Measurements from ENCODE around the gene FHIT.

The FHIT gene

GRCh38 chr3:59982510-59982909 is 1268.7 kb downstream of the FHIT start:
- no peaks in the 10 kb centered on the region for H3K36me3 ChIP-seq
- DNase-seq, result no peak
- H3K27ac ChIP-seq, result no peak overlapping the region
- no peaks in the 10 kb centered on the region for H3K9me3 ChIP-seq
- no peaks in the 10 kb centered on the region for H3K27me3 ChIP-seq
- H3K4me1 ChIP-seq, result no peaks in the 10 kb centered on the region
- intact Hi-C loops (cut with DNase I; ENCODE audit: low total_unique reads), result no loop called here
- no peak overlapping the region for H3K4me3 ChIP-seq
- no peak for TF ChIP-seq CTCF (IDR thresholded peaks at IDR 0.05)

- intact Hi-C loops (cut with DNase I; ENCODE audit: low total_unique reads), result no loop called here
These were observed 1269.9 kb downstream of the FHIT start for GRCh38 chr3:59981377-59981776.

GRCh38 chr3:59980576-59980975 is 1270.7 kb downstream of the FHIT start:
- intact Hi-C loops (cut with DNase I; ENCODE audit: low total_unique reads), result no loop called here
- Histone ChIP-seq H3K4me1 (no peaks in the 10 kb centered on the region), H3K36me3 (no peaks in the 10 kb centered on the region), H3K9me3 (no peaks in the 10 kb centered on the region), H3K27me3 (no peaks in the 10 kb centered on the region), H3K4me3 (no peak overlapping the region), H3K27ac (no peak overlapping the region)
- DNase-seq, result no peak
- no peak for TF ChIP-seq CTCF (IDR thresholded peaks at IDR 0.05)

More at GRCh38 chr3:59981377-59981776, 1269.9 kb downstream of the FHIT start:
- Histone ChIP-seq H3K9me3 (no peaks in the 10 kb centered on the region), H3K4me1 (no peaks in the 10 kb centered on the region), H3K27ac (no peak overlapping the region), H3K27me3 (no peaks in the 10 kb centered on the region), H3K36me3 (no peaks in the 10 kb centered on the region), H3K4me3 (no peak overlapping the region)
- DNase-seq, result no peak
- TF ChIP-seq CTCF (IDR thresholded peaks at IDR 0.05), result no peak

- no peaks in the 10 kb centered on the region for H3K9me3 ChIP-seq
- H3K27ac ChIP-seq, result no peak overlapping the region
- DNase-seq, result no peak
- H3K36me3 ChIP-seq, result no peaks in the 10 kb centered on the region
- TF ChIP-seq CTCF (IDR thresholded peaks at IDR 0.05), result no peak
- intact Hi-C loops (cut with DNase I; ENCODE audit: low total_unique reads), result no loop called here
- no peaks in the 10 kb centered on the region for H3K4me1 ChIP-seq
- no peak overlapping the region for H3K4me3 ChIP-seq
- H3K27me3 ChIP-seq, result no peaks in the 10 kb centered on the region
These were observed 1271.7 kb downstream of the FHIT start for GRCh38 chr3:59979542-59979941.

GRCh38 chr3:59978979-59979378 is 1272.3 kb downstream of the FHIT start:
- no peaks in the 10 kb centered on the region for H3K9me3 ChIP-seq
- DNase-seq, result no peak
- no peaks in the 10 kb centered on the region for H3K4me1 ChIP-seq
- no peaks in the 10 kb centered on the region for H3K27me3 ChIP-seq
- intact Hi-C loops (cut with DNase I; ENCODE audit: low total_unique reads), result no loop called here
- H3K36me3 ChIP-seq, result no peaks in the 10 kb centered on the region
- H3K27ac ChIP-seq, result no peak overlapping the region
- TF ChIP-seq CTCF (IDR thresholded peaks at IDR 0.05), result no peak
- H3K4me3 ChIP-seq, result no peak overlapping the region

GRCh38 chr3:59970796-59971195 is 1280.5 kb downstream of the FHIT start:
- no peak for TF ChIP-seq CTCF (IDR thresholded peaks at IDR 0.05)
- no peak overlapping the region for H3K4me3 ChIP-seq
- H3K4me1 ChIP-seq, result no peaks in the 10 kb centered on the region
- DNase-seq, result no peak
- H3K27ac ChIP-seq, result no peak overlapping the region
- no peaks in the 10 kb centered on the region for H3K36me3 ChIP-seq
- H3K9me3 ChIP-seq, result no peaks in the 10 kb centered on the region
- intact Hi-C loops (cut with DNase I; ENCODE audit: low total_unique reads), result no loop called here
- H3K27me3 ChIP-seq, result no peaks in the 10 kb centered on the region

All from tibial artery (tissue), 4 donors.